HepG2 (cell line): ENCODE data around the gene AMDHD1. TPM values are rescaled to one million over a fixed set of nuclear protein-coding genes. Genes with fewer than 3 reads are reported as not detected.
A peak's percentile ranks its signal among the peaks of the same experiment; 100 is the strongest.

Source experiments
- ADNP ChIP-seq: sonication (generic); formaldehyde crosslinking; IDR thresholded peaks from 2 replicates; pipeline ENCODE4 v1.4.0; 2020; ENCODE audit warnings: missing genetic modification reagents
- CENPT ChIP-seq: sonication (generic); formaldehyde crosslinking; IDR thresholded peaks from 2 replicates; pipeline ENCODE4 v1.8.0; 2022; ENCODE audit warnings: low read depth, mild to moderate bottlenecking, moderate library complexity, missing genetic modification reagents
- CREM ChIP-seq, 2 experiments: sonication (generic) in 1 of 2; formaldehyde crosslinking in 1 of 2; IDR thresholded peaks; 2 replicates each; pipeline versions ENCODE4 v1.4.0 to v1.6.1; 2016 to 2020; ENCODE audit warnings: antibody characterized with exemption in 1 of 2, mild to moderate bottlenecking in 1 of 2, missing genetic modification reagents in 1 of 2
- FIP1L1 ChIP-seq: fragments of 200-400 bp; formaldehyde crosslinking; IDR thresholded peaks from 2 replicates; pipeline ENCODE4 v1.6.1; 2018; ENCODE audit warnings: low read depth, mild to moderate bottlenecking, low read length, moderate library complexity, borderline replicate concordance; ENCODE audit not compliant: insufficient read depth
- GATA4 ChIP-seq: sonication (generic); IDR thresholded peaks from 2 replicates; pipeline ENCODE4 v1.6.1; 2016; ENCODE audit warnings: antibody characterized with exemption, low read depth, borderline replicate concordance
- NFYC ChIP-seq: IDR thresholded peaks from 2 replicates; pipeline ENCODE4 v1.6.1; 2016; ENCODE audit warnings: missing genetic modification reagents, missing compliant biosample characterization
- NKX3-1 ChIP-seq: sonication (generic); formaldehyde crosslinking; IDR thresholded peaks from 2 replicates; pipeline ENCODE4 v1.5.0; 2020; ENCODE audit warnings: missing genetic modification reagents
- PATZ1 ChIP-seq: sonication (generic); formaldehyde crosslinking; IDR thresholded peaks from 2 replicates; pipeline ENCODE4 v1.4.0; 2020; ENCODE audit warnings: missing genetic modification reagents
- PAWR ChIP-seq: sonication (generic); formaldehyde crosslinking; IDR thresholded peaks from 2 replicates; pipeline ENCODE4 v1.4.0; 2020; ENCODE audit warnings: missing genetic modification reagents, mild to moderate bottlenecking, borderline replicate concordance
- POLR2A ChIP-seq, 2 experiments: IDR thresholded peaks; 2 replicates each; pipeline ENCODE4 v1.6.1; 2011; ENCODE audit warnings: low read depth in 2 of 2, low read length in 2 of 2, mild to moderate bottlenecking in 1 of 2, moderate library complexity in 1 of 2; ENCODE audit not compliant: insufficient read depth in 1 of 2
- RFX5 ChIP-seq: IDR thresholded peaks from 2 replicates; pipeline ENCODE4 v1.6.1; 2011; ENCODE audit warnings: low read depth, low read length, improper control_type of control experiment
- SRSF1 ChIP-seq: fragments of 200-400 bp; formaldehyde crosslinking; optimal IDR thresholded peaks from 2 replicates; pipeline ENCODE3; 2017; ENCODE audit warnings: mild to moderate bottlenecking, low read depth, low read length, moderate library complexity
- TRIM22 ChIP-seq: fragments of 450-650 bp; IDR thresholded peaks from 2 replicates; pipeline ENCODE4 v1.6.1; 2017
- YEATS4 ChIP-seq: sonication (generic); formaldehyde crosslinking; IDR thresholded peaks from 2 replicates; pipeline ENCODE4 v1.4.0; 2020; ENCODE audit warnings: missing genetic modification reagents, borderline replicate concordance
- ZBTB14 ChIP-seq: sonication (generic); formaldehyde crosslinking; IDR thresholded peaks from 2 replicates; pipeline ENCODE4 v1.4.0; 2020; ENCODE audit warnings: missing genetic modification reagents
- ZNF567 ChIP-seq: sonication (generic); formaldehyde crosslinking; IDR thresholded peaks from 2 replicates; pipeline ENCODE4 v1.8.1; 2023; ENCODE audit warnings: mild to moderate bottlenecking, missing genetic modification reagents, borderline replicate concordance
- ZNF589 ChIP-seq: sonication (generic); formaldehyde crosslinking; conservative IDR thresholded peaks from 2 replicates; pipeline ENCODE4 v1.8.0; 2022; ENCODE audit warnings: mild to moderate bottlenecking, moderate library complexity, missing genetic modification reagents
- ZNF607 ChIP-seq: sonication (generic); formaldehyde crosslinking; IDR thresholded peaks from 2 replicates; pipeline ENCODE4 v1.5.1; 2020; ENCODE audit warnings: missing genetic modification reagents, mild to moderate bottlenecking, borderline replicate concordance
- ZNF710 ChIP-seq: sonication (generic); formaldehyde crosslinking; IDR thresholded peaks from 2 replicates; pipeline ENCODE4 v1.5.0; 2020; ENCODE audit warnings: mild to moderate bottlenecking, missing genetic modification reagents, borderline replicate concordance
- ZNF746 ChIP-seq: sonication (generic); formaldehyde crosslinking; IDR thresholded peaks from 2 replicates; pipeline ENCODE4 v1.8.0; 2022; ENCODE audit warnings: mild to moderate bottlenecking, missing genetic modification reagents
- ZNF775 ChIP-seq: sonication (generic); formaldehyde crosslinking; IDR thresholded peaks from 2 replicates; pipeline ENCODE4 v1.4.0; 2020; ENCODE audit warnings: missing genetic modification reagents, mild to moderate bottlenecking, moderate library complexity, borderline replicate concordance
- ZNF841 ChIP-seq: sonication (generic); formaldehyde crosslinking; IDR thresholded peaks from 2 replicates; pipeline ENCODE4 v1.8.1; 2023; ENCODE audit warnings: missing genetic modification reagents, borderline replicate concordance
- ZNF891 ChIP-seq: sonication (generic); formaldehyde crosslinking; IDR thresholded peaks from 2 replicates; pipeline ENCODE4 v1.5.0; 2020; ENCODE audit warnings: mild to moderate bottlenecking, missing genetic modification reagents
- polyA plus RNA-seq, 8 experiments: library from polyadenylated mRNA; depleted of rRNA in 3 of 8; stranded (reverse) in 7 of 8; unstranded in 1 of 8; fragments of >200 nt; fragmentation: Illumina TruSeq in 4 of 8; extraction: Trizol in 4 of 8; gene quantifications; 2 replicates each; pipeline versions ENCODE4 v1.2.1 to v1.2.3, GENCODE V29; 2011 to 2016; ENCODE audit warnings: low read depth in 4 of 8, missing spikeins in 1 of 8, mixed read lengths in 1 of 8; ENCODE audit not compliant: insufficient read depth in 1 of 8
- total RNA-seq, 5 experiments: library from RNA; depleted of rRNA; stranded (reverse); fragments of >200 nt; fragmentation: Illumina TruSeq; extraction: Trizol; gene quantifications; 2 replicates each; pipeline ENCODE4 v1.2.3, GENCODE V29; 2016; ENCODE audit warnings: low read depth in 1 of 5

AMDHD1 gene
- total and polyA plus RNA-seq, 2 of the 13 experiments (the other 11 are each of a cell fraction or from before 2014, with no cell fraction given), result 6.5 to 29.6 TPM

- no peak for TF ChIP-seq FIP1L1
- TF ChIP-seq ZBTB14 (CRISPR knock-in tag), result no peak
- TF ChIP-seq ZNF567, result 0 out of 2 replicates have a peak, but pooled peaks have one; percentile 74
- peak; percentile 17; the same call in 1 of the 2 replicates for TF ChIP-seq ZNF775
- TF ChIP-seq POLR2A (IDR thresholded peaks at IDR 0.05; ENCODE audit: insufficient read depth in 1 of 2, low read depth in 2 of 2, low read length in 2 of 2), result peak; percentile 57 to 62
- TF ChIP-seq YEATS4 (CRISPR knock-in tag), result no peak; the same call in 1 of the 2 replicates
- peak; percentile 71 for TF ChIP-seq ZNF710
- TF ChIP-seq NFYC (CRISPR knock-in tag), result peak; percentile 37; the same call in 1 of the 2 replicates
- peak; percentile 18; the same call in 1 of the 2 replicates for TF ChIP-seq CREM (IDR thresholded peaks at IDR 0.05)
- no peak for TF ChIP-seq CREM (CRISPR knock-in tag; IDR thresholded peaks at IDR 0.05)
- peak; percentile 62 for TF ChIP-seq PATZ1 (CRISPR knock-in tag)
- TF ChIP-seq ZNF891 (CRISPR knock-in tag), result peak; percentile 79; the same call in 1 of the 2 replicates
- TF ChIP-seq PAWR, result no peak
- TF ChIP-seq CENPT, result no peak
- no peak for TF ChIP-seq ADNP (CRISPR knock-in tag)
- TF ChIP-seq RFX5, result no peak
- TF ChIP-seq TRIM22, result no peak
- TF ChIP-seq GATA4, result 0 out of 2 replicates have a peak, but pooled peaks have one; percentile 12
- peak; percentile 52; the same call in 1 of the 2 replicates for TF ChIP-seq ZNF607 (CRISPR knock-in tag)
- 0 out of 2 replicates have a peak, but pooled peaks have one; percentile 52 for TF ChIP-seq ZNF841 (CRISPR knock-in tag)
- no peak for TF ChIP-seq SRSF1
- TF ChIP-seq ZNF589 (CRISPR knock-in tag), result peak; percentile 82
- peak; percentile 93; the same call in 1 of the 2 replicates for TF ChIP-seq ZNF746 (CRISPR knock-in tag)
- TF ChIP-seq NKX3-1 (CRISPR knock-in tag), result no peak
Observed at GRCh38 chr12:95942524-95943329, 404 bp upstream of the AMDHD1 start, which contains the start of gene CCDC38 (continued).
